Keratinocyte (primary cell): ENCODE measurements around the gene RGSL1. TPM values are rescaled to one million over a fixed set of nuclear protein-coding genes. Genes with fewer than 3 reads are reported as not detected.

Experiments used
- DNase-seq: peaks from one replicate; pipeline ENCODE4 v3.0.0-alpha.2; 2011; ENCODE audit warnings: low read depth, missing footprints, low spot score
- FAIRE-seq: peaks from 2 replicates; lab custom pipeline; 2011; peaks lifted over from hg19 to GRCh38; lab: Jason Lieb, UNC
- H2AFZ ChIP-seq: 2 replicates; pipeline ENCODE4 v1.6.0; 2012; ENCODE audit warnings: low read length, control low read depth, inconsistent platforms; ENCODE audit not compliant: control insufficient read depth
- H3K27ac ChIP-seq: 2 replicates; pipeline ENCODE4 v1.5.1; 2011; ENCODE audit warnings: low read length; ENCODE audit not compliant: control insufficient read depth, insufficient read depth
- H3K27me3 ChIP-seq: 3 replicates; pipeline ENCODE4 v1.6.0; 2011; ENCODE audit warnings: low read length; ENCODE audit not compliant: control insufficient read depth, insufficient read depth; ENCODE audit errors: extremely low read depth
- H3K36me3 ChIP-seq, 2 experiments: 2 replicates in 1 of 2; 3 replicates in 1 of 2; pipeline ENCODE4 v1.5.1; 2011; ENCODE audit warnings: low read length in 2 of 2, mild to moderate bottlenecking in 1 of 2; ENCODE audit not compliant: control insufficient read depth in 2 of 2, insufficient read depth in 2 of 2; ENCODE audit errors: extremely low read depth in 1 of 2
- H3K4me1 ChIP-seq: 3 replicates; pipeline ENCODE4 v1.5.1; 2011; ENCODE audit warnings: low read length; ENCODE audit not compliant: control insufficient read depth, insufficient read depth; ENCODE audit errors: extremely low read depth
- H3K4me2 ChIP-seq: 3 replicates; pipeline ENCODE4 v1.6.0; 2011; ENCODE audit warnings: low read depth, low read length; ENCODE audit not compliant: control insufficient read depth, insufficient read depth; ENCODE audit errors: extremely low read depth
- H3K4me3 ChIP-seq, 3 experiments: fragments of 200-600 bp in 1 of 3; sonication (generic) in 1 of 3; 2 replicates in 2 of 3; 3 replicates in 1 of 3; pipeline ENCODE4 v1.5.1; 2011 to 2016; ENCODE audit warnings: low read length in 3 of 3, mild to moderate bottlenecking in 3 of 3, control low read depth in 2 of 3, inconsistent platforms in 1 of 3, low read depth in 1 of 3, mixed read lengths in 1 of 3, mixed run types in 1 of 3, moderate library complexity in 1 of 3; ENCODE audit not compliant: control insufficient read depth in 2 of 3, insufficient read depth in 2 of 3; ENCODE audit errors: extremely low read depth in 1 of 3
- H3K79me2 ChIP-seq: 2 replicates; pipeline ENCODE4 v1.6.0; 2012; ENCODE audit warnings: low read length; ENCODE audit not compliant: control insufficient read depth, insufficient read depth
- H3K9ac ChIP-seq: 3 replicates; pipeline ENCODE4 v1.6.0; 2011; ENCODE audit warnings: low read length; ENCODE audit not compliant: control insufficient read depth, insufficient read depth; ENCODE audit errors: extremely low read depth
- H3K9me1 ChIP-seq: 3 replicates; pipeline ENCODE4 v1.6.0; 2011; ENCODE audit warnings: low read length; ENCODE audit not compliant: control insufficient read depth, insufficient read depth; ENCODE audit errors: extremely low read depth
- H3K9me3 ChIP-seq: 2 replicates; pipeline ENCODE4 v1.5.1; 2012; ENCODE audit warnings: low read depth, low read length; ENCODE audit not compliant: control insufficient read depth
- H4K20me1 ChIP-seq: 3 replicates; pipeline ENCODE4 v1.6.0; 2011; ENCODE audit warnings: low read length; ENCODE audit not compliant: control insufficient read depth, insufficient read depth; ENCODE audit errors: extremely low read depth
- CTCF ChIP-seq, 3 experiments: IDR thresholded peaks in 1 of 3; conservative IDR thresholded peaks in 1 of 3; optimal IDR thresholded peaks in 1 of 3; 2 replicates in 2 of 3; 3 replicates in 1 of 3; pipeline versions ENCODE3 to v1.5.1; 2011; ENCODE audit warnings: low read length in 3 of 3, mild to moderate bottlenecking in 3 of 3, moderate library complexity in 2 of 3, control low read depth in 1 of 3, inconsistent platforms in 1 of 3; ENCODE audit not compliant: insufficient read depth in 2 of 3; ENCODE audit errors: extremely low read depth in 1 of 3
- EZH2 ChIP-seq: IDR thresholded peaks from one replicate; pipeline ENCODE4 v1.6.1; 2012; ENCODE audit warnings: inconsistent platforms, mild to moderate bottlenecking, low read length, moderate library complexity
- dilution Hi-C: fragments of 300-500 bp; cut with MboI; formaldehyde crosslinking; loops from one replicate; pipeline ENCODE4 v1.7.0; 2020; ENCODE audit warnings: low sequenced_read_pairs; ENCODE audit not compliant: extremely low pct_ligation_motif_present
- polyA plus RNA-seq, 5 experiments: library from polyadenylated mRNA; depleted of rRNA in 3 of 5; stranded (reverse) in 3 of 5; stranded (forward) in 1 of 5; unstranded in 1 of 5; fragments of >200 nt; gene quantifications; 1 replicate in 1 of 5; 2 replicates in 3 of 5; 3 replicates in 1 of 5; pipeline versions ENCODE4 v1.2.1 to v1.2.3, GENCODE V29; 2011 to 2012; ENCODE audit warnings: missing spikeins in 2 of 5, low read depth in 1 of 5, low replicate concordance in 1 of 5

The RGSL1 gene
- polyA plus RNA-seq, 1 donor (not counting 4 experiments of a cell fraction or from before 2014, with no cell fraction given) = not detected

- H3K9me1 ChIP-seq = no peaks in the 10 kb centered on the region
- DNase-seq (no peak), FAIRE-seq (no peak)
- H4K20me1 ChIP-seq = no peaks in the 10 kb centered on the region
- H3K36me3 ChIP-seq = no peaks in the 10 kb centered on the region
- no peak overlapping the region for H3K4me2 ChIP-seq
- no peak for TF ChIP-seq CTCF (optimal IDR thresholded peaks at IDR 0.05 in 1 of 3, IDR thresholded peaks at IDR 0.05 in 1 of 3, conservative IDR thresholded peaks at IDR 0.05 in 1 of 3; ENCODE audit: extremely low read depth in 1 of 3, insufficient read depth in 2 of 3, low read length in 3 of 3)
- no peak for TF ChIP-seq EZH2
- no peaks in the 10 kb centered on the region for H3K4me1 ChIP-seq
- no peaks in the 10 kb centered on the region for H3K27me3 ChIP-seq
- H3K27ac ChIP-seq = no peak overlapping the region
- H2AFZ ChIP-seq = no peak overlapping the region
- no peak overlapping the region for H3K9ac ChIP-seq
- H3K9me3 ChIP-seq = no peaks in the 10 kb centered on the region
- dilution Hi-C loops = loop anchor here (25.0 kb wide), 1 partner anchor 157 kb away; the partner anchor contains the start of gene RNASEL
- no peak overlapping the region for H3K4me3 ChIP-seq
- H3K79me2 ChIP-seq = no peaks in the 10 kb centered on the region
Measured at GRCh38 chr1:182430263-182431068, 19.5 kb upstream of the RGSL1 start.

GRCh38 chr1:182431278-182431677 lies 18.7 kb upstream of the RGSL1 start:
- H4K20me1 ChIP-seq = no peaks in the 10 kb centered on the region
- TF ChIP-seq CTCF (optimal IDR thresholded peaks at IDR 0.05 in 1 of 3, IDR thresholded peaks at IDR 0.05 in 1 of 3, conservative IDR thresholded peaks at IDR 0.05 in 1 of 3; ENCODE audit: extremely low read depth in 1 of 3, insufficient read depth in 2 of 3, low read length in 3 of 3) (no peak), EZH2 (no peak)
- H3K9me3 ChIP-seq = no peaks in the 10 kb centered on the region
- no peak overlapping the region for H3K27ac ChIP-seq
- no peak for DNase-seq
- no peak overlapping the region for H3K4me3 ChIP-seq
- no peaks in the 10 kb centered on the region for H3K79me2 ChIP-seq
- dilution Hi-C loops = loop anchor here (25.0 kb wide), 1 partner anchor 156 kb away; the partner anchor contains the start of gene RNASEL
- H3K9me1 ChIP-seq = no peaks in the 10 kb centered on the region
- no peak overlapping the region for H3K9ac ChIP-seq
- FAIRE-seq = no peak
- H3K36me3 ChIP-seq = no peaks in the 10 kb centered on the region
- H3K27me3 ChIP-seq = no peaks in the 10 kb centered on the region
- no peaks in the 10 kb centered on the region for H3K4me1 ChIP-seq
- no peak overlapping the region for H2AFZ ChIP-seq
- H3K4me2 ChIP-seq = no peak overlapping the region
